Measurements from ENCODE around the gene NUTM2D. TPM values are rescaled to one million over a fixed set of nuclear protein-coding genes. Genes with fewer than 3 reads are reported as not detected.
A peak's percentile ranks its signal among the peaks of the same experiment; 100 is the strongest.
"Not testable (repeated sequence)": the region's sequence is repeated elsewhere in the genome, so short reads cannot be mapped to it uniquely, and the experiment has no call there.

The NUTM2D gene
- total and polyA plus RNA-seq, 2 of the 4 experiments (the other 2 are of a cell fraction), result 0.54 to 1.9 TPM

GRCh38 chr10:87369514-87370112 lies 12.1 kb downstream of the NUTM2D start:
- H4K91ac ChIP-seq (ENCODE audit: insufficient read depth, low read depth, low read length); H3K4me1 ChIP-seq (ENCODE audit: control insufficient read depth, insufficient read depth, low read length); ATAC-seq (ENCODE audit: low read depth); H3K4ac ChIP-seq (ENCODE audit: low read depth, low read length); H3K23ac ChIP-seq (ENCODE audit: low read depth, low read length); H2AK9ac ChIP-seq (replicated peaks; ENCODE audit: low read depth, low read length, poor library complexity); BruUV-seq (replicated peaks); H3K79me1 ChIP-seq (ENCODE audit: low read depth in 1 of 2, low read length in 2 of 2); in situ Hi-C loops (cut with MboI; ENCODE audit: low sequenced_read_pairs); DNase-seq; H3K4me2 ChIP-seq (ENCODE audit: low read depth, low read length); H3K18ac ChIP-seq (ENCODE audit: low read depth, low read length); CTCF ChIA-PET; H2AK5ac ChIP-seq (ENCODE audit: low read depth, low read length); H2BK15ac ChIP-seq (ENCODE audit: low read depth, low read length); POLR2A ChIA-PET (ENCODE audit: unreplicated experiment); H3K36me3 ChIP-seq (ENCODE audit: control insufficient read depth, insufficient read depth, low read length); H4K20me1 ChIP-seq (ENCODE audit: insufficient read depth, low read length); H2AFZ ChIP-seq (replicated peaks; ENCODE audit: low read length, poor library complexity); H3K4me3 ChIP-seq (ENCODE audit: insufficient read depth, low read depth, low read length); H4K8ac ChIP-seq (ENCODE audit: low read depth in 2 of 2, low read length in 2 of 2); H3K56ac ChIP-seq (ENCODE audit: extremely low read depth, insufficient read depth, low read length); H2BK120ac ChIP-seq (ENCODE audit: low read depth, low read length); H3K14ac ChIP-seq (replicated peaks; ENCODE audit: low read depth, low read length); H2BK5ac ChIP-seq (ENCODE audit: low read depth, low read length, poor library complexity, severe bottlenecking); H3K27me3 ChIP-seq (ENCODE audit: control insufficient read depth, insufficient read depth, low read length); H3K9me1 ChIP-seq (ENCODE audit: insufficient read depth, low read length); H2BK20ac ChIP-seq (ENCODE audit: low read depth, low read length); intact Hi-C loops (cut with micrococcal nuclease); H3K9ac ChIP-seq (ENCODE audit: low read depth, low read length); H4K5ac ChIP-seq (ENCODE audit: low read depth, low read length); dilution Hi-C loops (cut with HindIII; ENCODE audit: low sequenced_read_pairs, unreplicated experiment); H3K27ac ChIP-seq (ENCODE audit: insufficient read depth, low read length); H3K9me3 ChIP-seq (ENCODE audit: control insufficient read depth, insufficient read depth, low read length): not testable (repeated sequence)
- WGBS, 2 experiments (ENCODE audit: extremely low coverage in 2 of 2, insufficient read length in 1 of 2), result no CpG with 5 or more reads among the region's 9 CpGs

- intact Hi-C loops (cut with micrococcal nuclease); H2AK9ac ChIP-seq (replicated peaks; ENCODE audit: low read depth, low read length, poor library complexity); H3K4ac ChIP-seq (ENCODE audit: low read depth, low read length); POLR2A ChIA-PET (ENCODE audit: unreplicated experiment); H2BK5ac ChIP-seq (ENCODE audit: low read depth, low read length, poor library complexity, severe bottlenecking); H3K79me1 ChIP-seq (ENCODE audit: low read depth in 1 of 2, low read length in 2 of 2); H3K4me3 ChIP-seq (ENCODE audit: insufficient read depth, low read depth, low read length); H3K9me3 ChIP-seq (ENCODE audit: control insufficient read depth, insufficient read depth, low read length); H2BK20ac ChIP-seq (ENCODE audit: low read depth, low read length); H4K91ac ChIP-seq (ENCODE audit: insufficient read depth, low read depth, low read length); H2BK120ac ChIP-seq (ENCODE audit: low read depth, low read length); H3K27ac ChIP-seq (ENCODE audit: insufficient read depth, low read length); H3K9me1 ChIP-seq (ENCODE audit: insufficient read depth, low read length); H3K56ac ChIP-seq (ENCODE audit: extremely low read depth, insufficient read depth, low read length); H2AK5ac ChIP-seq (ENCODE audit: low read depth, low read length); H3K9ac ChIP-seq (ENCODE audit: low read depth, low read length); H4K20me1 ChIP-seq (ENCODE audit: insufficient read depth, low read length); H4K5ac ChIP-seq (ENCODE audit: low read depth, low read length); H4K8ac ChIP-seq (ENCODE audit: low read depth in 2 of 2, low read length in 2 of 2); BruUV-seq (replicated peaks); H3K4me2 ChIP-seq (ENCODE audit: low read depth, low read length); dilution Hi-C loops (cut with HindIII; ENCODE audit: low sequenced_read_pairs, unreplicated experiment); H2AFZ ChIP-seq (replicated peaks; ENCODE audit: low read length, poor library complexity); H3K18ac ChIP-seq (ENCODE audit: low read depth, low read length); in situ Hi-C loops (cut with MboI; ENCODE audit: low sequenced_read_pairs); H3K27me3 ChIP-seq (ENCODE audit: control insufficient read depth, insufficient read depth, low read length); H3K4me1 ChIP-seq (ENCODE audit: control insufficient read depth, insufficient read depth, low read length); H3K23ac ChIP-seq (ENCODE audit: low read depth, low read length); H3K14ac ChIP-seq (replicated peaks; ENCODE audit: low read depth, low read length); H2BK15ac ChIP-seq (ENCODE audit: low read depth, low read length); CTCF ChIA-PET; H3K36me3 ChIP-seq (ENCODE audit: control insufficient read depth, insufficient read depth, low read length): not testable (repeated sequence)
- ATAC-seq (ENCODE audit: low read depth) (peak; percentile 21), DNase-seq (peak; percentile 31)
- WGBS, 2 experiments (ENCODE audit: extremely low coverage in 2 of 2, insufficient read length in 1 of 2), result no CpG with 5 or more reads among the region's 1 CpG
Observed at GRCh38 chr10:87374091-87374490, 16.5 kb downstream of the NUTM2D start.
